Panc1 (cell line): ENCODE measurements around the gene PTK7. TPM values are rescaled to one million over a fixed set of nuclear protein-coding genes. Genes with fewer than 3 reads are reported as not detected.

ENCODE experiments used
- ATAC-seq: fragments of 200-7000 bp; cut with Tn5 transposase; 2 replicates; pipeline ENCODE4 v1.9.1; 2020; ENCODE audit warnings: mild to moderate bottlenecking, moderate library complexity
- BruUV-seq: library from RNA; stranded (reverse); fragments of 400-500 nt; replicated peaks from 2 replicates; lab custom pipeline; 2021; lab: Mats Ljungman, UMichigan
- CTCF ChIA-PET: fragments of 300-600 bp; sonication (Branson Sonifier 250); formaldehyde crosslinking; loops from one replicate; lab custom pipeline; 2022; ENCODE audit warnings: antibody characterized with exemption; lab: Charles Lee
- POLR2A ChIA-PET: fragments of 300-600 bp; sonication (Branson Sonifier 250); formaldehyde crosslinking; loops from one replicate; lab custom pipeline; 2022; ENCODE audit warnings: antibody characterized with exemption; lab: Charles Lee
- DNase-seq: peaks from one replicate; pipeline ENCODE4 v3.0.0-alpha.2; 2010; ENCODE audit warnings: low read depth, low spot score
- H3K27ac ChIP-seq: 2 replicates; pipeline ENCODE4 v1.5.1; 2011; ENCODE audit warnings: mild to moderate bottlenecking, low read length, inconsistent platforms
- H3K27me3 ChIP-seq: fragments of 200-500 bp; sonication (Bioruptor generic); 2 replicates; pipeline ENCODE4 v1.6.0; 2014; ENCODE audit warnings: low read length, inconsistent platforms; ENCODE audit not compliant: control insufficient read depth, insufficient read depth
- H3K36me3 ChIP-seq: fragments of 200-500 bp; sonication (Bioruptor generic); 2 replicates; pipeline ENCODE4 v1.5.1; 2014; ENCODE audit warnings: inconsistent platforms, mild to moderate bottlenecking, low read length, moderate library complexity; ENCODE audit not compliant: control insufficient read depth, insufficient read depth
- H3K4me1 ChIP-seq: 2 replicates; pipeline ENCODE4 v1.5.1; 2011; ENCODE audit warnings: inconsistent platforms, mild to moderate bottlenecking, low read length, moderate library complexity; ENCODE audit not compliant: control insufficient read depth, insufficient read depth
- H3K4me3 ChIP-seq, 2 experiments: 2 replicates each; pipeline ENCODE4 v1.5.1; 2011 to 2012; ENCODE audit warnings: low read depth in 2 of 2, low read length in 2 of 2, mild to moderate bottlenecking in 2 of 2, inconsistent platforms in 1 of 2, moderate library complexity in 1 of 2
- H3K9me3 ChIP-seq: fragments of 200-500 bp; sonication (Bioruptor generic); 2 replicates; pipeline ENCODE4 v1.5.1; 2014; ENCODE audit warnings: low read depth, mild to moderate bottlenecking, inconsistent platforms, low read length, moderate library complexity; ENCODE audit not compliant: control insufficient read depth, insufficient read depth
- POLR2AphosphoS5 ChIP-seq: IDR thresholded peaks from 2 replicates; pipeline ENCODE4 v1.6.1; 2012; ENCODE audit warnings: mild to moderate bottlenecking, low read depth, low read length, moderate library complexity
- SIN3A ChIP-seq: IDR thresholded peaks from 2 replicates; pipeline ENCODE4 v1.6.1; 2012; ENCODE audit warnings: low read depth, mild to moderate bottlenecking, low read length, moderate library complexity, borderline replicate concordance; ENCODE audit not compliant: insufficient read depth
- TCF7L2 ChIP-seq: IDR thresholded peaks from 2 replicates; pipeline ENCODE4 v1.6.1; 2011; ENCODE audit warnings: mild to moderate bottlenecking, low read depth, low read length, inconsistent platforms
- in situ Hi-C: cut with HindIII; loops from 2 replicates; pipeline ENCODE4 v1.10.0; 2016; ENCODE audit warnings: low sequenced_read_pairs, low pct_unique_long_range_greater_than_20kb
- intact Hi-C: fragments of 100-400 bp; cut with micrococcal nuclease; formaldehyde crosslinking; loops from one replicate; pipeline ENCODE4 v1.10.0; 2022; ENCODE audit not compliant: unreplicated experiment
- total RNA-seq: library from RNA; stranded (reverse); gene quantifications from one replicate; pipeline ENCODE4 v1.2.1, GENCODE V29; 2021; ENCODE audit not compliant: unreplicated experiment
- TF ChIP-seq, protein P1 (sequence below): fragments of 450-650 bp; IDR thresholded peaks from 2 replicates; pipeline ENCODE4 v1.5.1; 2017; ENCODE audit warnings: mild to moderate bottlenecking
- TF ChIP-seq, protein P2 (sequence below), 2 experiments: IDR thresholded peaks; 2 replicates each; pipeline ENCODE4 v1.6.1; 2011 to 2012; ENCODE audit warnings: low read depth in 2 of 2, control low read depth in 1 of 2, low read length in 1 of 2, mild to moderate bottlenecking in 1 of 2, moderate library complexity in 1 of 2; ENCODE audit not compliant: insufficient read depth in 1 of 2

The PTK7 gene
- total RNA-seq, 1 experiment from 2014 or later: 240 TPM

DNA sequence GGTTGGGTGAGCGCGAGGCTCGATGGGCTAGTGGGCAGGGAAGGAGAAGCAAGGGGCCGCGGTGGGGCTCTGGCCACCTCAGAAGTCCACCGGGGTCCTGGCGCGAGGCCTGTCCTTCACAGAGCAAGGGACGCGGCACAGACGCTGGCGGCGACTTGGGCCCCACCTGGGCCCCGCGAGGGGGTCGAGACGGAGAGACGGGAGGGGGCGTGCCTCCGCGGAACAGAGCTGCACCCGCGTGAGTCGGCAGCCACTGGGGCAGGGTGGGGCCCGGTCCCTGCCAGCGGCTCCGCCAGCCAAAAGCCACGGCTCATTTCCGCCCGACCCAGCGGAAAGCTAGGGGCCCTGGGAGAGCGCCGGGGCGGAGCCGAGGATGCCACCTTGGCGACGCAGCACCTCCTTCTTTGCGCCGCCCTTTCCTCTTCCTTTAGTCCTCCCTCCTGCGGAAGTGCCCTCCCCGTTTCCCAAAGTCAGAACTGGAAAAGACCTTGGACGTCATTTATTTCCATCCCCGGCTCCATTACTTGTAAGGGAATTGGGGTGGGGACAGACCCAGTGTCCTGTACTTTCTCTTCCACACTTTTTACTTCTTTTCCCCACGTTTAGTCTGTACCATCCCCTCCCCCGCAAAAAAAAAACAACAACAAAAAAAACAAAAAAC is 22.4 kb upstream of the PTK7 start, which contains the start of gene CUL7:
CUL7 (minus strand) TSS at position 307 of the 661 bp plus-strand sequence. CDS start 1,063 bp downstream, outside the sequence.
- TF ChIP-seq, protein P1, sequence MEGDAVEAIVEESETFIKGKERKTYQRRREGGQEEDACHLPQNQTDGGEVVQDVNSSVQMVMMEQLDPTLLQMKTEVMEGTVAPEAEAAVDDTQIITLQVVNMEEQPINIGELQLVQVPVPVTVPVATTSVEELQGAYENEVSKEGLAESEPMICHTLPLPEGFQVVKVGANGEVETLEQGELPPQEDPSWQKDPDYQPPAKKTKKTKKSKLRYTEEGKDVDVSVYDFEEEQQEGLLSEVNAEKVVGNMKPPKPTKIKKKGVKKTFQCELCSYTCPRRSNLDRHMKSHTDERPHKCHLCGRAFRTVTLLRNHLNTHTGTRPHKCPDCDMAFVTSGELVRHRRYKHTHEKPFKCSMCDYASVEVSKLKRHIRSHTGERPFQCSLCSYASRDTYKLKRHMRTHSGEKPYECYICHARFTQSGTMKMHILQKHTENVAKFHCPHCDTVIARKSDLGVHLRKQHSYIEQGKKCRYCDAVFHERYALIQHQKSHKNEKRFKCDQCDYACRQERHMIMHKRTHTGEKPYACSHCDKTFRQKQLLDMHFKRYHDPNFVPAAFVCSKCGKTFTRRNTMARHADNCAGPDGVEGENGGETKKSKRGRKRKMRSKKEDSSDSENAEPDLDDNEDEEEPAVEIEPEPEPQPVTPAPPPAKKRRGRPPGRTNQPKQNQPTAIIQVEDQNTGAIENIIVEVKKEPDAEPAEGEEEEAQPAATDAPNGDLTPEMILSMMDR: no peak
- TF ChIP-seq SIN3A: peak; percentile 87; the same call in 1 of the 2 replicates
- TF ChIP-seq, protein P2, sequence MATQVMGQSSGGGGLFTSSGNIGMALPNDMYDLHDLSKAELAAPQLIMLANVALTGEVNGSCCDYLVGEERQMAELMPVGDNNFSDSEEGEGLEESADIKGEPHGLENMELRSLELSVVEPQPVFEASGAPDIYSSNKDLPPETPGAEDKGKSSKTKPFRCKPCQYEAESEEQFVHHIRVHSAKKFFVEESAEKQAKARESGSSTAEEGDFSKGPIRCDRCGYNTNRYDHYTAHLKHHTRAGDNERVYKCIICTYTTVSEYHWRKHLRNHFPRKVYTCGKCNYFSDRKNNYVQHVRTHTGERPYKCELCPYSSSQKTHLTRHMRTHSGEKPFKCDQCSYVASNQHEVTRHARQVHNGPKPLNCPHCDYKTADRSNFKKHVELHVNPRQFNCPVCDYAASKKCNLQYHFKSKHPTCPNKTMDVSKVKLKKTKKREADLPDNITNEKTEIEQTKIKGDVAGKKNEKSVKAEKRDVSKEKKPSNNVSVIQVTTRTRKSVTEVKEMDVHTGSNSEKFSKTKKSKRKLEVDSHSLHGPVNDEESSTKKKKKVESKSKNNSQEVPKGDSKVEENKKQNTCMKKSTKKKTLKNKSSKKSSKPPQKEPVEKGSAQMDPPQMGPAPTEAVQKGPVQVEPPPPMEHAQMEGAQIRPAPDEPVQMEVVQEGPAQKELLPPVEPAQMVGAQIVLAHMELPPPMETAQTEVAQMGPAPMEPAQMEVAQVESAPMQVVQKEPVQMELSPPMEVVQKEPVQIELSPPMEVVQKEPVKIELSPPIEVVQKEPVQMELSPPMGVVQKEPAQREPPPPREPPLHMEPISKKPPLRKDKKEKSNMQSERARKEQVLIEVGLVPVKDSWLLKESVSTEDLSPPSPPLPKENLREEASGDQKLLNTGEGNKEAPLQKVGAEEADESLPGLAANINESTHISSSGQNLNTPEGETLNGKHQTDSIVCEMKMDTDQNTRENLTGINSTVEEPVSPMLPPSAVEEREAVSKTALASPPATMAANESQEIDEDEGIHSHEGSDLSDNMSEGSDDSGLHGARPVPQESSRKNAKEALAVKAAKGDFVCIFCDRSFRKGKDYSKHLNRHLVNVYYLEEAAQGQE (IDR thresholded peaks at IDR 0.05; ENCODE audit: insufficient read depth in 1 of 2, low read depth in 2 of 2, low read length in 1 of 2): peak in 1 of 2 experiments; percentile 38; a peak in 1 of 4 replicates
- no peak for TF ChIP-seq TCF7L2
- peak; percentile 97 for TF ChIP-seq POLR2AphosphoS5
- ATAC-seq: peak; percentile 98
- H3K4me3 ChIP-seq: peak within 1 kb of the TSS; percentile 67 to 73
- no peaks in the 10 kb centered on the region for H3K9me3 ChIP-seq
- H3K27ac ChIP-seq: peak within 1 kb of the TSS; percentile 87
- CTCF ChIA-PET: no interaction called here
- H3K4me1 ChIP-seq: peaks cover 25% of the 10 kb centered on the region
- in situ Hi-C loops (no loop called here), intact Hi-C loops (no loop called here)
- H3K27me3 ChIP-seq: no peaks in the 10 kb centered on the region
- POLR2A ChIA-PET: interaction anchor here (0.5 to 0.7 kb wide), 3 partner anchors 20 to 72 kb away, joined by 3 to 6 read pairs (median 5); no protein-coding TSS in a partner anchor
- peaks cover under 1% of the 10 kb centered on the region; the same call in 1 of the 2 replicates for H3K36me3 ChIP-seq
- BruUV-seq: no TSS peak
- DNase-seq: peak; percentile 66

DNA sequence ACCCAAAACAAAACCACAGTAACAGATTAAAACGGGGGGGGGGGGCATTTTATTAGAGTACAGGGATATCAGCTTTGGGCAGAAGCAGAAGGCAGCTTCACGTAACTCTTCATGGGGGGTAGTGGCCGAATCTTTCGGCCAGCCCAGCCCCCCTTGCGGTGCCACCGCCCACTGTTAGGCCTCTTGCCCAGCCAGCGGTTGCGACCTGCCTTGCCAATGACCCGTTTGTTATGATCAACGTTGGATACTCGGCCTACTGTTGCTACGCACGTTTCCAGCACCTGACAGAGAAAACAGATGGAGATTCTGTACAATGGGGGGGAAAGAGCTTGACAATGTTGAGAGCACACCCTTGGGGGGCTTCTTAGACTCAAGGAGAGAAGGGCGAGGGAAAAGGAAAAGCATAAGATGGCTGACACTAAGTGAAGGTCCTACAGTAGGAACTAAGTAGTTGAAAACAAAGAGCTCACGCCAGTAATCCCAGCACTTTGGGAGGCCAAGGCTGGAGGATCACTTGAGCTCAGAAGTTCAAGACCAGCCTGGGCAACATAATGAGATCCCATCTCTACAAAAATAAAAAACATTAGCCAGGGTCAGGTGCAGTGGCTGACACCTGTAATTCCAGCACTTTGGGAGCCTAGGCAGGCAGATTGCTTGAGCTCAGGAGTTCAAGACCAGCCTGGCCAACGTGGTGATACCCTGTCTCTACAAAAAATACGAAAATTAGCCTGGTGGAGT is 21.7 kb upstream of the PTK7 start:
- Histone ChIP-seq H3K36me3 (peaks cover 5% of the 10 kb centered on the region; the same call in 1 of the 2 replicates), H3K4me1 (peaks cover 25% of the 10 kb centered on the region), H3K4me3 (peak overlapping the region; percentile 67 to 73), H3K27ac (peak overlapping the region; percentile 87), H3K9me3 (no peaks in the 10 kb centered on the region), H3K27me3 (no peaks in the 10 kb centered on the region)
- ATAC-seq (no peak), DNase-seq (no peak)
- in situ Hi-C loops: no loop called here
- ChIA-PET POLR2A (interaction anchor here (0.7 kb wide), 2 partner anchors 42 to 71 kb away, joined by 3 to 6 read pairs; no protein-coding TSS in a partner anchor), CTCF (no interaction called here)
- intact Hi-C loops: no loop called here
- no TSS peak for BruUV-seq
- TF ChIP-seq POLR2AphosphoS5 (no peak), TCF7L2 (no peak), SIN3A (no peak)
- TF ChIP-seq, protein P1: no peak
- TF ChIP-seq, protein P2 (IDR thresholded peaks at IDR 0.05; ENCODE audit: insufficient read depth in 1 of 2, low read depth in 2 of 2, low read length in 1 of 2): no peak
